Measurements from ENCODE around the gene RGS6. TPM values are rescaled to one million over a fixed set of nuclear protein-coding genes. Genes with fewer than 3 reads are reported as not detected.

The RGS6 gene
- total RNA-seq, 1 donor from 2014 or later: 2.0 TPM

DNA sequence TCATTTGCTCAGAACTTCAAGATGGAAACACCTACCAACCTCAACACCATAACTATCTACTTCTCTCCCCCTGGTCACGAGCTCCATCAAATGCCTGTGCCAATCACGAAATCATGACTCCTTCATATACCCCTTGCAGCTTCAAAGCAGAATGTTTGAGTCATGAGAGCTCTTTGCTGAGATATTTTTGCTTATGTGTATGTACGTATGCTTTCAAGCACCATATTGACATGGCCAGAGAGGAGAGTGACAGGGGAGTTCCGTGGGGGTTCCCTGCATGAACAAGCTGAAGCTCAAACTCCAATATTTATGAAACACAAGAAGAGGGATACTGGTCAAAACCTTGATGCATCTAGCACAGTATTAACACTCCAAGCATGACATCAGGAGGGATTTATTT, 587.3 kb downstream of the RGS6 start:
- H3K9me3 Mint-ChIP-seq: peaks cover 23% of the 10 kb centered on the region
- TF ChIP-seq, protein P1, sequence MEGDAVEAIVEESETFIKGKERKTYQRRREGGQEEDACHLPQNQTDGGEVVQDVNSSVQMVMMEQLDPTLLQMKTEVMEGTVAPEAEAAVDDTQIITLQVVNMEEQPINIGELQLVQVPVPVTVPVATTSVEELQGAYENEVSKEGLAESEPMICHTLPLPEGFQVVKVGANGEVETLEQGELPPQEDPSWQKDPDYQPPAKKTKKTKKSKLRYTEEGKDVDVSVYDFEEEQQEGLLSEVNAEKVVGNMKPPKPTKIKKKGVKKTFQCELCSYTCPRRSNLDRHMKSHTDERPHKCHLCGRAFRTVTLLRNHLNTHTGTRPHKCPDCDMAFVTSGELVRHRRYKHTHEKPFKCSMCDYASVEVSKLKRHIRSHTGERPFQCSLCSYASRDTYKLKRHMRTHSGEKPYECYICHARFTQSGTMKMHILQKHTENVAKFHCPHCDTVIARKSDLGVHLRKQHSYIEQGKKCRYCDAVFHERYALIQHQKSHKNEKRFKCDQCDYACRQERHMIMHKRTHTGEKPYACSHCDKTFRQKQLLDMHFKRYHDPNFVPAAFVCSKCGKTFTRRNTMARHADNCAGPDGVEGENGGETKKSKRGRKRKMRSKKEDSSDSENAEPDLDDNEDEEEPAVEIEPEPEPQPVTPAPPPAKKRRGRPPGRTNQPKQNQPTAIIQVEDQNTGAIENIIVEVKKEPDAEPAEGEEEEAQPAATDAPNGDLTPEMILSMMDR (IDR thresholded peaks at IDR 0.05; ENCODE audit: unreplicated experiment): no peak
- peaks cover 2% of the 10 kb centered on the region for H3K27me3 Mint-ChIP-seq (ENCODE audit: low read depth)
- DNase-seq (ENCODE audit: low spot score in 2 of 2, unreplicated experiment in 2 of 2): no peak
- no peak overlapping the region for H3K27ac Mint-ChIP-seq
- H3K4me1 Mint-ChIP-seq: peaks cover 4% of the 10 kb centered on the region
- H3K4me3 Mint-ChIP-seq: no peak overlapping the region
- H3K36me3 Mint-ChIP-seq: no peaks in the 10 kb centered on the region

DNA sequence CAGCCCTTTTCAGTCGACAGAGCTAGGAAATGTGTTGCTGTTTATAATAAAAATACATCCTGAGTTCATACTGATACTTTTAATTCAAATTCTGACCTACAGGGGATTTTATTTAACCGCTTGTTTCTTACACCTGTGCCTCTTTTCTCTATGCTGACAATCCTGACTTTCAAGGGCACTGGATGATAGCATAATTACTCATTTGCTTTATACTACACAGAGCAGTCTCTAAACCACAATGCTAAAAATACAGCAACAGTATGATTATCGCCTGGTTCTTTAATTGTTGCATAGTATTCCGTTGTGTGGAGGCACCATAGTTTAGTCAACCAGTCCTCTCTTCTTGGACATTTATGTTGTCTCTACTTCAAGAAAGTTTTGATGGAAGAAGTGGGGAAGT, 588.8 kb downstream of the RGS6 start:
- peaks cover 23% of the 10 kb centered on the region for H3K9me3 Mint-ChIP-seq
- TF ChIP-seq, protein P1 (IDR thresholded peaks at IDR 0.05; ENCODE audit: unreplicated experiment): no peak
- peaks cover 4% of the 10 kb centered on the region for H3K4me1 Mint-ChIP-seq
- no peak overlapping the region for H3K27ac Mint-ChIP-seq
- H3K4me3 Mint-ChIP-seq: no peak overlapping the region
- H3K36me3 Mint-ChIP-seq: no peaks in the 10 kb centered on the region
- H3K27me3 Mint-ChIP-seq (ENCODE audit: low read depth): peaks cover 2% of the 10 kb centered on the region
- no peak for DNase-seq (ENCODE audit: low spot score in 2 of 2, unreplicated experiment in 2 of 2)

DNA sequence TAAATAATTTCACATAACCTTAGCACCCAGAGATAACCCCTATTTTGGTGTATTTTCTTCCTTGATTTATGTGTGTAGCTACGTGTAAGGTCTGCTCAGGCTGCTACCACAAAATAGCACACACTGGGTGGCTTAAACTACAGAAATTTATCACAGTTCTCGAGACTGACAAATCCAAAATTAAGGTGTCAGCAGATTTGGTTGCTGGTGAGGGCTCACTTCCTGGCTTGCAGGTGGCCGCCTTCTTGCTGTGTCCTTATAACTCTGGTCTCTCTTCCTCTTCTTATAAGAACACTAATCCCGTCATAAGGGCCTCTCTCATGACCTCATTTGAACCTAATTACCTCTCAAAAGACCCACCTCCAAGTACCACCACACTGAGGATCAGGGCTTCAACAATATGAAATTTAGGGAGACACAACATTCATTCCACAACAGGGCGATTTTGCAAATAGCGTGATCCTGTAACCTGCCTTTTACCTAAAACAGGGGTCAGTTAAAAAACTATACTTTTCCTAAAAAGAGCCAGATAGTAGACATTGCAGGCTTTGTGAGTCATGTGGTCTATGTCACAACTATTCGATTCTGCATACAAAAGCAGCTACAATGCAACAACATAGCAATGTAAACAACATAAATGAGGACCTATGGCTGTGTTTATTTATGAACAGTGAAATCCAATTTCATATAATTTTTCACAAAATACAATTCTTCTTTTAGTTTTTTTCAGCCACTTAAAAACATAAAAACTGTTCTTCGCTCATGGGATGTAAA, 589.9 kb downstream of the RGS6 start:
- DNase-seq (ENCODE audit: low spot score in 2 of 2, unreplicated experiment in 2 of 2): no peak
- H3K9me3 Mint-ChIP-seq: peaks cover 23% of the 10 kb centered on the region
- H3K4me3 Mint-ChIP-seq: no peak overlapping the region
- peaks cover 5% of the 10 kb centered on the region for H3K27me3 Mint-ChIP-seq (ENCODE audit: low read depth)
- TF ChIP-seq, protein P1 (IDR thresholded peaks at IDR 0.05; ENCODE audit: unreplicated experiment): no peak
- no peak overlapping the region for H3K27ac Mint-ChIP-seq
- peaks cover 2% of the 10 kb centered on the region for H3K4me1 Mint-ChIP-seq
- H3K36me3 Mint-ChIP-seq: no peaks in the 10 kb centered on the region

DNA sequence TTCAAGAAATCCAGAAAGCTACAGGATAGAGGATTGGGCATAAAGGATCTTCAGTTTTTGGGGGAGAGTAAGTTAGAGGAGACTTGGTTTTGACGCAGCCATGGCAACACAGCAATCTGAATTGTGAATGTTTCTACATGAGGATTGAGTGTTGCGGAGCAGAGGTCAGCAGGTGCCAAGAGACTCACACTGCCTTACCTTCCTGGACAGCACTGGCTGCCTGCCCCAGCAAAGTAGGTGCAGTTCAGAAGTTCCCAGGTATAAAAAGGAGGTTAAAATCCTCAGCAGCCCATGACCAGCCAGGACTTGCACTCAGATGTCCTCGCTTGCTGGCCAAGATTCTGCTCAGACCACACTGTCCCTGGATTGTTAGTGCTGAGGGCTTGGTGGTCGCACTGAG, 590.6 kb downstream of the RGS6 start:
- DNase-seq (ENCODE audit: low spot score in 2 of 2, unreplicated experiment in 2 of 2): no peak
- TF ChIP-seq, protein P1 (IDR thresholded peaks at IDR 0.05; ENCODE audit: unreplicated experiment): no peak
- Mint-ChIP-seq H3K4me3 (no peak overlapping the region), H3K27me3 (ENCODE audit: low read depth) (peaks cover 10% of the 10 kb centered on the region), H3K27ac (no peak overlapping the region), H3K4me1 (no peaks in the 10 kb centered on the region), H3K36me3 (no peaks in the 10 kb centered on the region), H3K9me3 (peaks cover 23% of the 10 kb centered on the region)

DNA sequence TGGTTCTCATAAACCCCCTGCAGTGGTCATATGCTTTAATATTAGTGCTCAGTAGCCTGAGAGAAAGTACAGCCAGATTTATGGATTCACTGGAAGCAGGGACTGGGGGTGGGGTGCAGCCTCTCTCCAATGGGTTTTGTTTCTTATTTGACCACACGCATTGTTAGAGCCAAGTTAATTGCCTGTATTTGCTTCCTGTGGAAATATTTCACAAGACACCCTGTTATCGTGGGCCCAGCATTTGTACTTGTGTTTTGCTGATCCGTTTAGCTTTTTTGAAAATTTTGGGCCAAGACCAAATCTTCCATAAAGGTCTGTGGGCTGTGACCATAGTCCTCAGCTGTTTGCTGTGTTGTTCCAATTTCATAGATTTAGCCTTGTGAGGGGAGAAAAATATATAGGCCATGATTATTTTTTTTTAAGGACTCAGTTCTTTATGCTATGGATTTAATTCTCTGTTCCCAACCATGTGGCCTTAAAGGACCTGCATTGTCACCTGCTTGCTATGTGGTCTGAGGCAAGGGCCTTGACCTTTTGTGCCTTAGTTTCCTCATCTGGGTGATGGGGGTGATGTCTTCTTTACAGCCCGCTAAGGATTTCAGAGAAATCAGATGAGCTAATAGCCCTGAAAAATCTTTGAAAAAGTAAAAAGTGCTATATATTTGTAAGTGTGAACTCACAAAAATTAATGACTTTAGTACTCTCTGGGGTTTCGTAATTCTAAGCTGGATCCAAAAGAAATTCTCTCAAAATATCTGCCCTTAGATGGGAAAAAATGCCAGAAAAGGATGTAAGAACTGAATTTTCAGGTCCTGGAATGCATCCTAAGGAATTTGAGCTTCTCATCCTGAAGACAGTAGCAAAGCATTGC, 591.4 kb downstream of the RGS6 start:
- no peak overlapping the region for H3K27ac Mint-ChIP-seq
- DNase-seq (ENCODE audit: low spot score in 2 of 2, unreplicated experiment in 2 of 2): no peak
- H3K27me3 Mint-ChIP-seq (ENCODE audit: low read depth): peaks cover 15% of the 10 kb centered on the region
- TF ChIP-seq, protein P1 (IDR thresholded peaks at IDR 0.05; ENCODE audit: unreplicated experiment): no peak
- H3K9me3 Mint-ChIP-seq: peaks cover 23% of the 10 kb centered on the region
- no peaks in the 10 kb centered on the region for H3K36me3 Mint-ChIP-seq
- H3K4me1 Mint-ChIP-seq: peaks cover 5% of the 10 kb centered on the region
- no peak overlapping the region for H3K4me3 Mint-ChIP-seq
